DND-41 (cell line): ENCODE data around the gene MET.

ENCODE experiments used
- ATAC-seq: fragments of 200-7000 bp; cut with Tn5 transposase; 3 replicates; pipeline ENCODE4 v1.9.1; 2021; ENCODE audit warnings: low read depth; ENCODE audit not compliant: insufficient read depth
- DNase-seq: peaks from one replicate; pipeline ENCODE4 v3.0.0-alpha.2; 2020
- H2AFZ ChIP-seq: 2 replicates; pipeline ENCODE4 v1.6.0; 2012; ENCODE audit warnings: low read depth, low read length
- H3K27ac ChIP-seq: 2 replicates; pipeline ENCODE4 v1.5.1; 2012; ENCODE audit warnings: low read length, inconsistent platforms
- H3K27me3 ChIP-seq: fragments of 200-600 bp; sonication (generic); 2 replicates; pipeline ENCODE4 v1.6.0; 2012; ENCODE audit warnings: low read length, mild to moderate bottlenecking, inconsistent platforms; ENCODE audit not compliant: insufficient read depth, poor library complexity
- H3K36me3 ChIP-seq: 2 replicates; pipeline ENCODE4 v1.5.1; 2012; ENCODE audit warnings: low read length, inconsistent platforms; ENCODE audit not compliant: insufficient read depth
- H3K4me1 ChIP-seq: 2 replicates; pipeline ENCODE4 v1.5.1; 2012; ENCODE audit warnings: mild to moderate bottlenecking, low read length; ENCODE audit not compliant: insufficient read depth
- H3K4me2 ChIP-seq: 2 replicates; pipeline ENCODE4 v1.6.0; 2012; ENCODE audit warnings: mild to moderate bottlenecking, moderate library complexity, low read length, inconsistent platforms; ENCODE audit not compliant: insufficient read depth
- H3K4me3 ChIP-seq, 2 experiments: fragments of 200-600 bp in 1 of 2; shearing (Covaris generic) in 1 of 2; 2 replicates each; pipeline ENCODE4 v1.5.1; 2012 to 2016; ENCODE audit warnings: inconsistent platforms in 2 of 2, low read length in 2 of 2, mild to moderate bottlenecking in 2 of 2, low read depth in 1 of 2, moderate library complexity in 1 of 2
- H3K79me2 ChIP-seq: 2 replicates; pipeline ENCODE4 v1.6.0; 2012; ENCODE audit warnings: low read length, inconsistent platforms; ENCODE audit not compliant: insufficient read depth
- H3K9ac ChIP-seq: 2 replicates; pipeline ENCODE4 v1.6.0; 2012; ENCODE audit warnings: low read depth, mild to moderate bottlenecking, inconsistent platforms, low read length, moderate library complexity
- H3K9me3 ChIP-seq: 2 replicates; pipeline ENCODE4 v1.5.1; 2012; ENCODE audit warnings: low read length, moderate library complexity, mild to moderate bottlenecking, inconsistent platforms; ENCODE audit not compliant: insufficient read depth, severe bottlenecking
- H4K20me1 ChIP-seq: 2 replicates; pipeline ENCODE4 v1.6.0; 2012; ENCODE audit warnings: low read length; ENCODE audit not compliant: insufficient read depth
- CTCF ChIP-seq: IDR thresholded peaks from 2 replicates; pipeline ENCODE4 v1.5.1; 2012; ENCODE audit warnings: borderline replicate concordance, low read length, moderate library complexity, mild to moderate bottlenecking; ENCODE audit not compliant: poor library complexity, severe bottlenecking; ENCODE audit errors: extremely low read depth
- EZH2 ChIP-seq: IDR thresholded peaks from 3 replicates; pipeline ENCODE4 v1.6.1; 2012; ENCODE audit warnings: borderline replicate concordance, low read depth, mild to moderate bottlenecking, moderate library complexity, low read length, inconsistent platforms; ENCODE audit not compliant: severe bottlenecking

The MET gene

DNA sequence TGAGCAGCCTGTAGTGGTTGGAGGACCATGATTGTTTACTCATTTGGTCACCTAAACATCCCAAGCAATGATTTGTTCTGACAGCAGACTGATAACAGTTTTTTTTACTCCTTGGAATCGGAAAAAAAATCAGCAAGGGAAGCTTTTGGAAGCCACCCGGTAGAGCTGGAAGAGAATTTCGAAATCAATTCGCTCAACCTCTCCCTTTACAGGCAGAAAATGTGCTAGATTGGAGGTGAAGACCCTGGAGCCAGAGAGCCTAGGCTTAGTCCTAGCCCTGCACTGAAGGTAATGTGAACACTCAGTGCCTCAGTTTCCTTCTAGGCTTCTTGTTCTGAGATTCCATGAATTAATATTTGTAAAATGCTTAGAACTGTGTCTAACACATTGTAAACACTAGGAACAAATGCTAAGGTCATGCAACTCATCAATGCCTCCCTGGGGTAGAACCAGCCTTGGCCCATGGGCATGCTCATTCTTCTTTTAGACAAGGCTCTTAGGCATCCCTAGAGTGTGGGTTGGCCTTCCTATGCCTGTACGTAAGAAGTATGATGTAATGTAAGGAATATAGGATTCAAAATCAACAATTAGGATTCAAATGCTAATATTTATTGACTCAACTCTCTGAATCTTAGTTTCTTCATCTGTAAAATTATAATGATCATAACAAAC is 52.7 kb downstream of the MET start:
- ATAC-seq (no peak), DNase-seq (no peak)
- no peaks in the 10 kb centered on the region for H3K36me3 ChIP-seq
- H3K27me3 ChIP-seq = peaks cover 6% of the 10 kb centered on the region
- no peak overlapping the region for H3K4me3 ChIP-seq
- no peaks in the 10 kb centered on the region for H3K79me2 ChIP-seq
- H4K20me1 ChIP-seq = no peaks in the 10 kb centered on the region
- no peak overlapping the region for H3K4me2 ChIP-seq
- no peak overlapping the region for H3K9ac ChIP-seq
- no peaks in the 10 kb centered on the region for H3K4me1 ChIP-seq
- no peak overlapping the region for H3K27ac ChIP-seq
- TF ChIP-seq CTCF (no peak), EZH2 (no peak)
- H2AFZ ChIP-seq = no peak overlapping the region
- H3K9me3 ChIP-seq = no peaks in the 10 kb centered on the region

DNA sequence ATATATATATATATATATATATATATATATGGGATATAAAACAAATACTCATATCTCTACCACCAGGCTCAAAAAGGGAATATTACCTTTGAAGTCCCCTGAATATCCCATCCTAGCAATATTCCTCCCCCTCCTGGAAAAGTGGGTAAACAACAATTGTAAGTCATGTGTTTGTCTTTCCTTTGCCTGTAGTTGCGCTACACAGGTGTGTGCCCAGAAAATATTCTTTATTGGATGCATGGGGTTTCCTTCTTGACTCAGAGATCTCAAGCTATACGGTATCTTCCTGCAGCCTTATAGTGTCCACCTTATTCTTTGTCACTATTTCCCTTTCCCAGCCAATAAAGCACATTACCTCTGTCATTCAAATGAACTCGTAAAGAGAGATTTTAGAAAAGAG is 54.2 kb downstream of the MET start:
- no peaks in the 10 kb centered on the region for H3K79me2 ChIP-seq
- no peak overlapping the region for H3K4me3 ChIP-seq
- no peak overlapping the region for H3K9ac ChIP-seq
- no peak overlapping the region for H3K4me2 ChIP-seq
- no peaks in the 10 kb centered on the region for H4K20me1 ChIP-seq
- no peak for TF ChIP-seq CTCF
- TF ChIP-seq EZH2 = no peak
- H3K27me3 ChIP-seq = peaks cover 6% of the 10 kb centered on the region
- H3K27ac ChIP-seq = no peak overlapping the region
- no peak overlapping the region for H2AFZ ChIP-seq
- no peaks in the 10 kb centered on the region for H3K4me1 ChIP-seq
- no peak for DNase-seq
- H3K9me3 ChIP-seq = no peaks in the 10 kb centered on the region
- no peak for ATAC-seq
- H3K36me3 ChIP-seq = no peaks in the 10 kb centered on the region

GRCh38 chr7:116726713-116727431 is 54.9 kb downstream of the MET start:
- H3K27ac ChIP-seq = no peak overlapping the region
- no peak for DNase-seq
- no peak overlapping the region for H2AFZ ChIP-seq
- ATAC-seq = no peak
- H4K20me1 ChIP-seq = no peaks in the 10 kb centered on the region
- H3K4me1 ChIP-seq = no peaks in the 10 kb centered on the region
- no peaks in the 10 kb centered on the region for H3K79me2 ChIP-seq
- no peaks in the 10 kb centered on the region for H3K36me3 ChIP-seq
- no peak overlapping the region for H3K9ac ChIP-seq
- no peak overlapping the region for H3K4me3 ChIP-seq
- H3K27me3 ChIP-seq = peaks cover 6% of the 10 kb centered on the region
- no peaks in the 10 kb centered on the region for H3K9me3 ChIP-seq
- TF ChIP-seq CTCF (no peak), EZH2 (no peak)
- H3K4me2 ChIP-seq = no peak overlapping the region
